B cell (primary cell): ENCODE results near the gene ANO2.

Experiments used
- CTCF ChIP-seq: fragments of 200-600 bp; IDR thresholded peaks from one replicate; pipeline ENCODE4 v1.8.0; 2022; ENCODE audit warnings: antibody characterized with exemption, mild to moderate bottlenecking
- EZH2 ChIP-seq: IDR thresholded peaks from 2 replicates; pipeline ENCODE4 v1.6.1; 2012; ENCODE audit warnings: borderline replicate concordance, low read depth, mild to moderate bottlenecking, moderate library complexity, low read length; ENCODE audit not compliant: insufficient read depth, poor library complexity, severe bottlenecking

DNA sequence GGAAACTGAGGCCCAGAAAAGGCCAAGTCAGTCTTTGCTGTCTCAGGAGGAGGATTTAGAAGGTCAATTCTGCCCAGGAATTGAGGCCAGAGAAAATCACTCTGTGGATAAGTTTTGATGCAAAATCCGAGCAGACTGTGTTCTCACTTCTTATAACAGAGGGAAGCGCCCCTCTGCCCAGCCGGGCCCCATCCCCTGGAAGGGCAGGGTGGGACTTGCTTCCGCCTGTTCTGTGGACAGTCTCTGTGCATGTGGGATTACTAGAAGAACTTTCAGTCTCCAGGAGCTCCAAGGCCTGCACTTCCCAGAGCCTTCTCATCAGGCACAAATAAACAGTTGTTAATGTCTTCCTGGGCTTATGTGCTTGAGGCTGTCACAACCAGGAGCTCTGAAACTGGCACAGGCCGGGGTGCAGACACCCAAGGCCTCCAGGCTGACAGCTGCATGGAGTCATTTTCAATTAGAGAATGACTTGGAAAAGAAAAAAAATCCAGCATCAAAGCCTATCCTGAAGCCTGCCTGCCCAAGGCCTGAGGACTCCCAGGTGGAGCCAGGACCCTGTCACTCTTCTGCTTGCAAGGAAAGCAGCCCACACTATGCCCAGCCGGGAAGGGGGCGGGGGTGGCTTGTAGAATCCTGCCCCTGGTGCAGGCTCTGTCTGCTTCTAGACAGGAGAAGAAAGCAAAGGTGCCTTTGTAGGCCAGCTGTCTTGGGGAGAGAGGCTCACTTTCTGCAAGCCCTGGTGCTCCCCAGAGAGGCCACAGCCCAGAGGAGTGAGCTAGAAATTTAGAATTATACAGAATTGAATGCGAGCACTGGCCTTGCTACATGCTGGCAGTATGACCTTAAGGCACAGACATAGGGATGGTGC lies 428.5 kb downstream of the ANO2 start:
- TF ChIP-seq EZH2 (no peak), CTCF (no peak)
